Erythroblast (primary cell): ENCODE results near the gene VIT.

ENCODE experiments used
- GATA1 ChIP-seq: IDR thresholded peaks from 2 replicates; pipeline ENCODE4 v1.6.1; 2011; ENCODE audit warnings: low read depth, mild to moderate bottlenecking, control low read depth, low read length, moderate library complexity
- POLR2A ChIP-seq: IDR thresholded peaks from 2 replicates; pipeline ENCODE4 v1.6.1; 2011; ENCODE audit warnings: mild to moderate bottlenecking, low read length

GRCh38 chr2:36800381-36800780 is 103.9 kb downstream of the VIT start:
- TF ChIP-seq POLR2A = no peak
- TF ChIP-seq GATA1 = no peak
